ENCODE measurements around the gene MPZL2. TPM values are rescaled to one million over a fixed set of nuclear protein-coding genes. Genes with fewer than 3 reads are reported as not detected.

Gene MPZL2
- total and polyA plus RNA-seq, 9 of the 15 experiments (the other 6 are each of a cell fraction or from before 2014, with no cell fraction given), result 0.09 to 0.28 (median 0.18) TPM; not detected in 2

DNA sequence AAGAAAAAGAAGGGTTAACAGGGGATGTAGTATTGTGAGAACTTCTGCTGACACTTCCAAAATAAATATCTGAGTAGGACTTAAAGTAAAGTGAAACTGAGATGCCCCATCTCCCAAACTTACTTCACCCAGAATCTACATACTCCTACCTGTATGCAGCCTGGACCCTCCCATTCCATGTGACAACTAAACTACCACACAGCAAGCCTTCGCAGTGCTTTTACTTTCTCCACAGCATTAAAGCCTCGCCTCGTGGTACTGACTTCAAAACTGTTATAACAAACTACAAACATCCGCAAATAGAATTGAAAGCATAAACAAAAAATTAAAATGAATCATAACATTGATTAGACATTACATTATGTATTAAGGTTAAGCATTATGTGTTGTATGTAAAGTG is 985 bp downstream of the MPZL2 start (continued):
- no peak for TF ChIP-seq TEAD4 (IDR thresholded peaks at IDR 0.05; ENCODE audit: low read length)
- no peak for TF ChIP-seq TEAD4 (CRISPR knock-in tag; IDR thresholded peaks at IDR 0.05; ENCODE audit: borderline replicate concordance)
- no peak for TF ChIP-seq MCM2 (IDR thresholded peaks at IDR 0.05; ENCODE audit: low read depth)
- TF ChIP-seq, protein P1, sequence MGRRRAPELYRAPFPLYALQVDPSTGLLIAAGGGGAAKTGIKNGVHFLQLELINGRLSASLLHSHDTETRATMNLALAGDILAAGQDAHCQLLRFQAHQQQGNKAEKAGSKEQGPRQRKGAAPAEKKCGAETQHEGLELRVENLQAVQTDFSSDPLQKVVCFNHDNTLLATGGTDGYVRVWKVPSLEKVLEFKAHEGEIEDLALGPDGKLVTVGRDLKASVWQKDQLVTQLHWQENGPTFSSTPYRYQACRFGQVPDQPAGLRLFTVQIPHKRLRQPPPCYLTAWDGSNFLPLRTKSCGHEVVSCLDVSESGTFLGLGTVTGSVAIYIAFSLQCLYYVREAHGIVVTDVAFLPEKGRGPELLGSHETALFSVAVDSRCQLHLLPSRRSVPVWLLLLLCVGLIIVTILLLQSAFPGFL (CRISPR knock-in tag; IDR thresholded peaks at IDR 0.05), result no peak
- TF ChIP-seq ZNF75A (CRISPR knock-in tag; IDR thresholded peaks at IDR 0.05), result no peak
- TF ChIP-seq SMARCA4 (IDR thresholded peaks at IDR 0.05), result no peak
- TF ChIP-seq JUN (IDR thresholded peaks at IDR 0.05; ENCODE audit: borderline replicate concordance, low read depth, low read length), result no peak
- TF ChIP-seq JUN (CRISPR knock-in tag; IDR thresholded peaks at IDR 0.05; ENCODE audit: borderline replicate concordance), result no peak
- TF ChIP-seq ZNF347 (CRISPR knock-in tag; IDR thresholded peaks at IDR 0.05; ENCODE audit: low read depth), result no peak
- TF ChIP-seq CC2D1A (IDR thresholded peaks at IDR 0.05), result no peak
- TF ChIP-seq, protein P2, sequence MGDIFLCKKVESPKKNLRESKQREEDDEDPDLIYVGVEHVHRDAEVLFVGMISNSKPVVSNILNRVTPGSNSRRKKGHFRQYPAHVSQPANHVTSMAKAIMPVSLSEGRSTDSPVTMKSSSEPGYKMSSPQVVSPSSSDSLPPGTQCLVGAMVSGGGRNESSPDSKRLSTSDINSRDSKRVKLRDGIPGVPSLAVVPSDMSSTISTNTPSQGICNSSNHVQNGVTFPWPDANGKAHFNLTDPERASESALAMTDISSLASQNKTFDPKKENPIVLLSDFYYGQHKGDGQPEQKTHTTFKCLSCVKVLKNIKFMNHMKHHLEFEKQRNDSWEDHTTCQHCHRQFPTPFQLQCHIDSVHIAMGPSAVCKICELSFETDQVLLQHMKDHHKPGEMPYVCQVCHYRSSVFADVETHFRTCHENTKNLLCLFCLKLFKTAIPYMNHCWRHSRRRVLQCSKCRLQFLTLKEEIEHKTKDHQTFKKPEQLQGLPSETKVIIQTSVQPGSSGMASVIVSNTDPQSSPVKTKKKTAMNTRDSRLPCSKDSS (IDR thresholded peaks at IDR 0.05; ENCODE audit: low read depth, partially characterized antibody), result no peak
- TF ChIP-seq SNIP1 (IDR thresholded peaks at IDR 0.05; ENCODE audit: low read depth), result no peak
- no peak for TF ChIP-seq SETDB1 (IDR thresholded peaks at IDR 0.05; ENCODE audit: low read length)

Measured in K562 (cell line).